RWPE2 (cell line): ENCODE measurements around the gene FGF2.

ENCODE experiments used
- ATAC-seq: fragments of 200-7000 bp; cut with Tn5 transposase; 3 replicates; pipeline ENCODE4 v1.9.1; 2021; ENCODE audit warnings: low read depth
- DNase-seq: peaks from one replicate; pipeline ENCODE4 v3.0.0-alpha.2; 2020; ENCODE audit warnings: low spot score
- H3K27ac ChIP-seq: fragments of 450-650 bp; 2 replicates; pipeline ENCODE4 v1.5.1; 2017; ENCODE audit warnings: mild to moderate bottlenecking; ENCODE audit not compliant: poor library complexity, severe bottlenecking
- H3K27me3 ChIP-seq: fragments of 250-450 bp; sonication (Bioruptor Pico); 2 replicates; pipeline ENCODE4 v1.5.1; 2021; ENCODE audit warnings: mild to moderate bottlenecking, moderate library complexity; ENCODE audit not compliant: insufficient read depth, poor library complexity, severe bottlenecking
- H3K36me3 ChIP-seq: fragments of 250-450 bp; sonication (Bioruptor Pico); 2 replicates; pipeline ENCODE4 v1.5.1; 2020; ENCODE audit warnings: low read depth, mild to moderate bottlenecking, moderate library complexity
- H3K4me1 ChIP-seq: fragments of 250-450 bp; sonication (Bioruptor Pico); 2 replicates; pipeline ENCODE4 v1.5.1; 2021; ENCODE audit warnings: mild to moderate bottlenecking, moderate library complexity; ENCODE audit not compliant: insufficient read depth, poor library complexity, severe bottlenecking
- H3K4me3 ChIP-seq: fragments of 250-450 bp; sonication (Bioruptor Pico); 2 replicates; pipeline ENCODE4 v1.5.1; 2021; ENCODE audit warnings: mild to moderate bottlenecking, moderate library complexity; ENCODE audit not compliant: severe bottlenecking
- H3K9me3 ChIP-seq: fragments of 250-450 bp; sonication (Bioruptor Pico); 2 replicates; pipeline ENCODE4 v1.5.1; 2021; ENCODE audit warnings: mild to moderate bottlenecking, moderate library complexity; ENCODE audit not compliant: severe bottlenecking
- CTCF ChIP-seq: fragments of 450-650 bp; IDR thresholded peaks from one replicate; pipeline ENCODE4 v1.5.1; 2017; ENCODE audit warnings: mild to moderate bottlenecking, moderate library complexity; ENCODE audit not compliant: poor library complexity, severe bottlenecking

Gene FGF2

GRCh38 chr4:122873821-122874593 is 47.4 kb downstream of the FGF2 start:
- no peak overlapping the region for H3K4me3 ChIP-seq
- TF ChIP-seq CTCF, result no peak
- H3K27ac ChIP-seq, result peak overlapping the region; percentile 75
- peaks cover 23% of the 10 kb centered on the region for H3K36me3 ChIP-seq
- no peaks in the 10 kb centered on the region for H3K9me3 ChIP-seq
- ATAC-seq (peak; percentile 93), DNase-seq (no peak)
- peaks cover 22% of the 10 kb centered on the region for H3K4me1 ChIP-seq
- H3K27me3 ChIP-seq, result no peaks in the 10 kb centered on the region

GRCh38 chr4:122875949-122876348 is 49.3 kb downstream of the FGF2 start:
- no peak overlapping the region for H3K4me3 ChIP-seq
- no peak for ATAC-seq
- no peak for TF ChIP-seq CTCF
- H3K27me3 ChIP-seq, result no peaks in the 10 kb centered on the region
- no peak overlapping the region for H3K27ac ChIP-seq
- H3K9me3 ChIP-seq, result no peaks in the 10 kb centered on the region
- no peak for DNase-seq
- peaks cover 22% of the 10 kb centered on the region for H3K4me1 ChIP-seq
- peaks cover 23% of the 10 kb centered on the region for H3K36me3 ChIP-seq

GRCh38 chr4:122876456-122876855 is 49.8 kb downstream of the FGF2 start:
- peaks cover 23% of the 10 kb centered on the region for H3K36me3 ChIP-seq
- ATAC-seq, result no peak
- TF ChIP-seq CTCF, result no peak

GRCh38 chr4:122879001-122879400 is 52.4 kb downstream of the FGF2 start:
- H3K9me3 ChIP-seq, result no peaks in the 10 kb centered on the region
- DNase-seq, result no peak
- no peak overlapping the region for H3K4me3 ChIP-seq
- no peak for TF ChIP-seq CTCF
- H3K27ac ChIP-seq, result no peak overlapping the region
- H3K4me1 ChIP-seq, result peaks cover 12% of the 10 kb centered on the region
- peaks cover 38% of the 10 kb centered on the region for H3K36me3 ChIP-seq
- no peaks in the 10 kb centered on the region for H3K27me3 ChIP-seq
- ATAC-seq, result no peak

More at GRCh38 chr4:122876456-122876855, 49.8 kb downstream of the FGF2 start:
- Histone ChIP-seq H3K9me3 (no peaks in the 10 kb centered on the region), H3K27ac (no peak overlapping the region), H3K4me3 (no peak overlapping the region), H3K4me1 (peaks cover 22% of the 10 kb centered on the region), H3K27me3 (no peaks in the 10 kb centered on the region)
- DNase-seq, result no peak
